Trophoblast cell (in vitro differentiated cells and primary cell): ENCODE data around the gene PLEKHG4B.

ENCODE experiments used
- DNase-seq, 2 donors: peaks; one replicate each; pipeline ENCODE4 v3.0.0-alpha.2; 2016
- H2AFZ ChIP-seq: 2 replicates; pipeline ENCODE4 v1.6.1; 2013; ENCODE audit warnings: low read length, moderate library complexity, mild to moderate bottlenecking; ENCODE audit not compliant: insufficient read depth, poor library complexity
- H2AK5ac ChIP-seq: 2 replicates; pipeline ENCODE4 v1.6.1; 2013; ENCODE audit warnings: mild to moderate bottlenecking, low read length
- H2BK120ac ChIP-seq: 2 replicates; pipeline ENCODE4 v1.6.1; 2013; ENCODE audit warnings: low read length, mild to moderate bottlenecking, moderate library complexity; ENCODE audit not compliant: insufficient read depth, poor library complexity
- H2BK12ac ChIP-seq: 2 replicates; pipeline ENCODE4 v1.6.1; 2013; ENCODE audit warnings: mild to moderate bottlenecking, low read length, moderate library complexity
- H2BK5ac ChIP-seq: 2 replicates; pipeline ENCODE4 v1.6.1; 2013; ENCODE audit warnings: low read length, low read depth, moderate library complexity, mild to moderate bottlenecking; ENCODE audit not compliant: poor library complexity
- H3K14ac ChIP-seq: 2 replicates; pipeline ENCODE4 v1.6.1; 2013; ENCODE audit warnings: mild to moderate bottlenecking, low read length
- H3K18ac ChIP-seq: 2 replicates; pipeline ENCODE4 v1.6.1; 2013; ENCODE audit warnings: mild to moderate bottlenecking, low read length
- H3K23ac ChIP-seq: 2 replicates; pipeline ENCODE4 v1.6.1; 2013; ENCODE audit warnings: low read length
- H3K27ac ChIP-seq: 2 replicates; pipeline ENCODE4 v1.5.1; 2013; ENCODE audit warnings: low read depth, mild to moderate bottlenecking, inconsistent platforms, low read length, moderate library complexity
- H3K27me3 ChIP-seq: 2 replicates; pipeline ENCODE4 v1.6.1; 2013; ENCODE audit warnings: inconsistent platforms, mild to moderate bottlenecking, low read length, moderate library complexity; ENCODE audit not compliant: insufficient read depth
- H3K36me3 ChIP-seq, 2 experiments: 1 replicate in 1 of 2; 2 replicates in 1 of 2; pipeline ENCODE4 v1.6.1; 2013; ENCODE audit warnings: low read length in 2 of 2, mild to moderate bottlenecking in 2 of 2, moderate library complexity in 1 of 2; ENCODE audit not compliant: insufficient read depth in 2 of 2, control insufficient read depth in 1 of 2
- H3K4ac ChIP-seq: 2 replicates; pipeline ENCODE4 v1.6.1; 2013; ENCODE audit warnings: low read depth, mild to moderate bottlenecking, low read length, moderate library complexity
- H3K4me1 ChIP-seq, 2 experiments: 1 replicate in 1 of 2; 2 replicates in 1 of 2; pipeline ENCODE4 v1.6.1; 2013; ENCODE audit warnings: low read length in 2 of 2, mild to moderate bottlenecking in 2 of 2, moderate library complexity in 1 of 2; ENCODE audit not compliant: insufficient read depth in 2 of 2, control insufficient read depth in 1 of 2
- H3K4me2 ChIP-seq: 2 replicates; pipeline ENCODE4 v1.6.1; 2013; ENCODE audit warnings: inconsistent platforms, mild to moderate bottlenecking, low read length, moderate library complexity
- H3K4me3 ChIP-seq: 2 replicates; pipeline ENCODE4 v1.5.1; 2013; ENCODE audit warnings: mild to moderate bottlenecking, low read depth, low read length, inconsistent platforms
- H3K79me1 ChIP-seq: one replicate; pipeline ENCODE4 v1.6.1; 2013; ENCODE audit warnings: low read length
- H3K79me2 ChIP-seq: 2 replicates; pipeline ENCODE4 v1.6.1; 2013; ENCODE audit warnings: low read length, mild to moderate bottlenecking; ENCODE audit not compliant: control insufficient read depth, insufficient read depth, poor library complexity
- H3K9ac ChIP-seq: 2 replicates; pipeline ENCODE4 v1.6.1; 2013; ENCODE audit warnings: mild to moderate bottlenecking, low read length
- H3K9me3 ChIP-seq: 2 replicates; pipeline ENCODE4 v1.6.1; 2013; ENCODE audit warnings: low read depth, mild to moderate bottlenecking, control low read depth, inconsistent platforms, low read length; ENCODE audit not compliant: insufficient read depth
- H4K12ac ChIP-seq: 2 replicates; pipeline ENCODE4 v1.6.1; 2013; ENCODE audit warnings: low read depth, mild to moderate bottlenecking, low read length, moderate library complexity
- H4K8ac ChIP-seq: 2 replicates; pipeline ENCODE4 v1.6.1; 2013; ENCODE audit warnings: low read depth, mild to moderate bottlenecking, low read length, moderate library complexity
- H4K91ac ChIP-seq: one replicate; pipeline ENCODE4 v1.6.1; 2013; ENCODE audit warnings: low read depth, mild to moderate bottlenecking, low read length, moderate library complexity
- WGBS: extraction: QIAGEN DNeasy Blood & Tissue Kit; methylation state at CpG from one replicate; pipeline ENCODE4 v1.1.7; 2013; ENCODE audit warnings: missing lambda C conversion rate; ENCODE audit not compliant: insufficient read length, insufficient coverage; ENCODE audit errors: extremely low coverage; 5-methylcytosine and 5-hydroxymethylcytosine counted together

The PLEKHG4B gene

GRCh38 chr5:201672-202071, 109.7 kb downstream of the PLEKHG4B start:
- Histone ChIP-seq H4K91ac (no peak overlapping the region), H2BK12ac (no peak overlapping the region), H3K23ac (no peak overlapping the region), H2BK5ac (no peak overlapping the region), H4K12ac (no peak overlapping the region), H3K18ac (no peak overlapping the region), H2BK120ac (no peak overlapping the region), H3K4ac (no peak overlapping the region), H3K27me3 (no peaks in the 10 kb centered on the region), H3K14ac (no peak overlapping the region), H4K8ac (no peak overlapping the region), H2AFZ (no peak overlapping the region), H3K4me2 (no peak overlapping the region), H3K27ac (no peak overlapping the region), H3K9ac (no peak overlapping the region), H3K79me2 (peaks cover 2% of the 10 kb centered on the region), H3K4me1 (no peaks in the 10 kb centered on the region), H3K36me3 (peaks cover 18 to 22% of the 10 kb centered on the region in 2 experiments), H3K4me3 (no peak overlapping the region), H3K9me3 (no peaks in the 10 kb centered on the region), H2AK5ac (no peak overlapping the region), H3K79me1 (no peaks in the 10 kb centered on the region)
- WGBS, result no CpG with 5 or more reads among the region's 8 CpGs
- DNase-seq, result no peak

DNA sequence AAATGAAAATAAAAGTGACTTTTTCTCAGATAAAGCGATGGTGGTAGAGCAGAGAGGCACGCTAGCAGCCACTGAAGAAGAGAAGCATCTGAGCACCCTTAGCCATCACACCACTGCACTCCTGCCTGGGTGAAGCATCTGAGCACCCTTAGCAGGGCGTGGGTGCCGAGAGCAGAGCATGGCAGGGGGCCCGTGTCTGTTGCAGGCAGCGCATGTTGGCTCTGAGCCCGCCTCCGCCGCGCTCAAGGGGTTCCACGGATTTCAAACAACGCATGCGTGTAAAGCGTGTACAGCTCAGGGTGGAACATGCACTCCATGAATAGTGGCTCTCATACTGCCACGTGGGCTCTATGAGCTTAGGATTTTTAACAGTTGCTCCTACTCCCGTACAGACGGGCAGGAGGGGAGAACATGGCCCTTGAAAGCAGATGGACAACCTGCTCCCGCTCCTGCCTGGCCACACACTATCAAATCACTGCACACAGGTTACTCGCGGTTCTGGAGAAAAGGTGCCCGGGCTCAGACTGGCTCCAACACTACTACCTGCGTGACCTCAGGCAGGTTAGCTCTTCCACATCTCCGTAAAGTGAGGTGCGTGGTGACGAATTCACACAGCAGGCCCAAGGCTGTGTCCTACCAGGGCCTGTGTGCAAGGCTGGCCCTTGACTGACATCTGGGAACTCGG, 111.4 kb downstream of the PLEKHG4B start:
- Histone ChIP-seq H3K79me1 (no peaks in the 10 kb centered on the region), H3K18ac (peak overlapping the region; percentile 62), H3K79me2 (peaks cover 2% of the 10 kb centered on the region), H4K91ac (no peak overlapping the region), H2AFZ (no peak overlapping the region), H3K4me1 (peaks cover 2 to 6% of the 10 kb centered on the region in 2 experiments), H3K23ac (no peak overlapping the region), H3K9me3 (no peaks in the 10 kb centered on the region), H2AK5ac (no peak overlapping the region), H3K27me3 (no peaks in the 10 kb centered on the region), H4K8ac (no peak overlapping the region), H3K27ac (no peak overlapping the region), H3K4me3 (no peak overlapping the region), H3K36me3 (peaks cover 18 to 21% of the 10 kb centered on the region in 2 experiments), H4K12ac (no peak overlapping the region), H3K4ac (no peak overlapping the region), H2BK12ac (no peak overlapping the region), H2BK120ac (no peak overlapping the region), H3K4me2 (no peak overlapping the region), H3K9ac (no peak overlapping the region), H2BK5ac (no peak overlapping the region), H3K14ac (no peak overlapping the region)
- DNase-seq, result no peak
- no CpG with 5 or more reads among the region's 26 CpGs for WGBS

DNA sequence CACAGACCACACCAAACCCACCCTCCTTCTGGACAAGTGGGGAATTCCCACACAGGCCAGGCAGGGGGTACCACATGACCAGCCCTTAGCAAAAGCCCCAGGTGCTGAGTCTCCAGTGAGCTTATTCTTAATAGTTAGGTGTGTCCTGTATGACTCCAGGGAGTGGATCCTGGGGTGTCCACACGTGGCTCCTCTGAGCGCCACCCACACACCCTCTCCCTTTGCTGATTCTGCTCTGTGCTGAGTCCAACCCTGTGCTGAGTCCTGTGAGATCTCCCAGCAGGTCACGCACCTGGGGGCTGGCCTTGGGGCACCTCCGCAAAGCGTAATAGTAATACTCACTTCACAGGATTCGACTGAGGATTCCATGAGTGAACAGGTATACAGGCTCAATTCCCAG, 112.0 kb downstream of the PLEKHG4B start:
- Histone ChIP-seq H3K79me1 (no peaks in the 10 kb centered on the region), H3K9me3 (no peaks in the 10 kb centered on the region), H3K79me2 (peaks cover 2% of the 10 kb centered on the region), H3K23ac (no peak overlapping the region), H2BK12ac (no peak overlapping the region), H3K18ac (no peak overlapping the region), H4K8ac (no peak overlapping the region), H3K27ac (no peak overlapping the region), H4K91ac (no peak overlapping the region), H4K12ac (no peak overlapping the region), H2BK5ac (no peak overlapping the region), H2BK120ac (no peak overlapping the region), H3K4me2 (no peak overlapping the region), H3K9ac (no peak overlapping the region), H2AFZ (no peak overlapping the region), H3K36me3 (peaks cover 18 to 20% of the 10 kb centered on the region in 2 experiments), H3K4me1 (peaks cover 2 to 6% of the 10 kb centered on the region in 2 experiments), H2AK5ac (no peak overlapping the region), H3K14ac (no peak overlapping the region), H3K4ac (no peak overlapping the region), H3K4me3 (no peak overlapping the region), H3K27me3 (no peaks in the 10 kb centered on the region)
- no CpG with 5 or more reads among the region's 6 CpGs for WGBS
- no peak for DNase-seq

- H4K8ac ChIP-seq, result no peak overlapping the region
- no peaks in the 10 kb centered on the region for H3K27me3 ChIP-seq
- H3K23ac ChIP-seq, result no peak overlapping the region
- H3K79me1 ChIP-seq, result no peaks in the 10 kb centered on the region
- H2BK12ac ChIP-seq, result no peak overlapping the region
- no peak overlapping the region for H3K4ac ChIP-seq
- no peak overlapping the region for H3K27ac ChIP-seq
- H3K14ac ChIP-seq, result no peak overlapping the region
- no peak overlapping the region for H3K9ac ChIP-seq
- no peak overlapping the region for H2AFZ ChIP-seq
- no peak overlapping the region for H3K18ac ChIP-seq
- no peak for DNase-seq
- no peak overlapping the region for H3K4me3 ChIP-seq
- no peak overlapping the region for H2BK120ac ChIP-seq
- no peak overlapping the region for H2BK5ac ChIP-seq
- H2AK5ac ChIP-seq, result no peak overlapping the region
- H4K91ac ChIP-seq, result no peak overlapping the region
- H3K4me1 ChIP-seq, result peaks cover 2 to 6% of the 10 kb centered on the region in 2 experiments
- H4K12ac ChIP-seq, result no peak overlapping the region
- peaks cover 18 to 20% of the 10 kb centered on the region in 2 experiments for H3K36me3 ChIP-seq
- H3K9me3 ChIP-seq, result no peaks in the 10 kb centered on the region
- H3K4me2 ChIP-seq, result no peak overlapping the region
- H3K79me2 ChIP-seq, result peaks cover 2% of the 10 kb centered on the region
Observed at GRCh38 chr5:204462-204861, 112.5 kb downstream of the PLEKHG4B start.
